AG10803 (cell line): Measurements from ENCODE around the gene SSTR4.
A peak's percentile ranks its signal among the peaks of the same experiment; 100 is the strongest.
"Not testable (repeated sequence)": the region's sequence is repeated elsewhere in the genome, so short reads cannot be mapped to it uniquely, and the experiment has no call there.

Experiments used
- DNase-seq: peaks from one replicate; pipeline ENCODE4 v3.0.0; 2010; ENCODE audit warnings: low read depth
- H3K4me3 ChIP-seq: 2 replicates; pipeline ENCODE4 v1.5.1; 2011; ENCODE audit warnings: mild to moderate bottlenecking, low read length, control low read depth
- TF ChIP-seq, protein P1 (sequence below): conservative IDR thresholded peaks from 2 replicates; pipeline ENCODE4 v1.5.1; 2011; ENCODE audit warnings: mild to moderate bottlenecking, low read length, control low read depth, inconsistent platforms

SSTR4 gene, protein sequence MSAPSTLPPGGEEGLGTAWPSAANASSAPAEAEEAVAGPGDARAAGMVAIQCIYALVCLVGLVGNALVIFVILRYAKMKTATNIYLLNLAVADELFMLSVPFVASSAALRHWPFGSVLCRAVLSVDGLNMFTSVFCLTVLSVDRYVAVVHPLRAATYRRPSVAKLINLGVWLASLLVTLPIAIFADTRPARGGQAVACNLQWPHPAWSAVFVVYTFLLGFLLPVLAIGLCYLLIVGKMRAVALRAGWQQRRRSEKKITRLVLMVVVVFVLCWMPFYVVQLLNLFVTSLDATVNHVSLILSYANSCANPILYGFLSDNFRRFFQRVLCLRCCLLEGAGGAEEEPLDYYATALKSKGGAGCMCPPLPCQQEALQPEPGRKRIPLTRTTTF

DNA sequence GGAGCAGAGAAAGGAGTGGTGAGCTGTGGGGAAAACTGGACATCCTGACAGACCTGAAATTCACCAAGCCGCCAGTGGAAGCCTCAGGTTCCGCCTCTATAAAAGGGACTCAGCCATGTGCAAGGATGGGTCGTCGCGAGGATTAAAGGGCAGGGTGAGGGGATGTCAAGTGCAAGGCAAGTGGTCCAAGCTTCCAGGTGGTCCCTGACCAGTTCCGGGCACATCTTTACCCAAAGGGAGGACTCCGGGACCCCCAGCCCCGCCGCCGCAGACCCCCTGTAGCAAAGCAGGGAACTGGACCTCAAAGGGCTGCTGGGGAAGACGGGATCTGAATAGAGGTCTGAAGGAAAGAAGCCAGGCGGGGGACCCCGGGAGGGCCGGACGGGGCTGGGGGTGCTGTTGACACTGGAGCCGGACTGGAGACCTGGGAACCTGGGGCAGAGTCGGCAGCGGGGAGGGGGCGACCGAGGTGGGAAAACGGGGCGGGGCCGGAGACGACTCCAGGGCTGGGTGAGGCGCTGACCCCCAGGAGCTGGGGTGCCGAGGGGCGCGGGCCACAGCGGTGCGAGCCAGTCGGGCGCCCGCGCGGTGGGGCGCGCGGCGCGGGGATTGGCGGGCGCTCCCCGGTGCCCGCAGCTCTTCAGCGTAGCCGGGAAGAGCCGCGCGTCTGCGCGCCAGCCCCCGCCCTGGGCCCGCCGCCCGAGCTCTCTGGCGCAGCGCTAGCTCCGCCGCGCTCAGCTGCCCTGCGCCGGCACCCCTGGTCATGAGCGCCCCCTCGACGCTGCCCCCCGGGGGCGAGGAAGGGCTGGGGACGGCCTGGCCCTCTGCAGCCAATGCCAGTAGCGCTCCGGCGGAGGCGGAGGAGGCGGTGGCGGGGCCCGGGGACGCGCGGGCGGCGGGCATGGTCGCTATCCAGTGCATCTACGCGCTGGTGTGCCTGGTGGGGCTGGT, at the start of gene SSTR4:
Gene SSTR4, plus strand, starts transcription at position 592 of the 951 bp plus-strand sequence. Its CDS starts 172 bp downstream, at position 764.
- H3K4me3 ChIP-seq = no peak within 1 kb of the TSS
- no peak for DNase-seq
- TF ChIP-seq, protein P1, sequence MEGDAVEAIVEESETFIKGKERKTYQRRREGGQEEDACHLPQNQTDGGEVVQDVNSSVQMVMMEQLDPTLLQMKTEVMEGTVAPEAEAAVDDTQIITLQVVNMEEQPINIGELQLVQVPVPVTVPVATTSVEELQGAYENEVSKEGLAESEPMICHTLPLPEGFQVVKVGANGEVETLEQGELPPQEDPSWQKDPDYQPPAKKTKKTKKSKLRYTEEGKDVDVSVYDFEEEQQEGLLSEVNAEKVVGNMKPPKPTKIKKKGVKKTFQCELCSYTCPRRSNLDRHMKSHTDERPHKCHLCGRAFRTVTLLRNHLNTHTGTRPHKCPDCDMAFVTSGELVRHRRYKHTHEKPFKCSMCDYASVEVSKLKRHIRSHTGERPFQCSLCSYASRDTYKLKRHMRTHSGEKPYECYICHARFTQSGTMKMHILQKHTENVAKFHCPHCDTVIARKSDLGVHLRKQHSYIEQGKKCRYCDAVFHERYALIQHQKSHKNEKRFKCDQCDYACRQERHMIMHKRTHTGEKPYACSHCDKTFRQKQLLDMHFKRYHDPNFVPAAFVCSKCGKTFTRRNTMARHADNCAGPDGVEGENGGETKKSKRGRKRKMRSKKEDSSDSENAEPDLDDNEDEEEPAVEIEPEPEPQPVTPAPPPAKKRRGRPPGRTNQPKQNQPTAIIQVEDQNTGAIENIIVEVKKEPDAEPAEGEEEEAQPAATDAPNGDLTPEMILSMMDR = no peak

DNA sequence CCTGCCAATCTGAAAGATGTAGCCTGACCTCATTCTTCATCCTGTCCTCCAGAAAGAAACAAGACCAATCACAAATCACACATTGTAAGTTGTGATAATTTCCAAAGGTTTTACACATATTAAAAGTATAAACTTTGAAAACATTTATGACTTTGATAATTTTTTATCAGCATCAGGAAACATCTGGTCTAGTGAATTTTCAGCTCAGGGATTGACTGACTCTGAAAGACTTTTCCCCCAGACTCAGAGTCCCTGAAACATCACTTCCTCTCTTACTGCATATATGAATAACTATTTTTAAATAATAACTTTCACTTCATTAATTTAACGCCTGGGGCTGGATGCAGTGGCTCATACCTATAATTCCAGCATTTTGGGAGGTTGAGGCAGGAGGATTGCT, 48.5 kb upstream of the SSTR4 start:
- DNase-seq = no peak
- no peak overlapping the region for H3K4me3 ChIP-seq
- TF ChIP-seq, protein P1 = no peak

DNA sequence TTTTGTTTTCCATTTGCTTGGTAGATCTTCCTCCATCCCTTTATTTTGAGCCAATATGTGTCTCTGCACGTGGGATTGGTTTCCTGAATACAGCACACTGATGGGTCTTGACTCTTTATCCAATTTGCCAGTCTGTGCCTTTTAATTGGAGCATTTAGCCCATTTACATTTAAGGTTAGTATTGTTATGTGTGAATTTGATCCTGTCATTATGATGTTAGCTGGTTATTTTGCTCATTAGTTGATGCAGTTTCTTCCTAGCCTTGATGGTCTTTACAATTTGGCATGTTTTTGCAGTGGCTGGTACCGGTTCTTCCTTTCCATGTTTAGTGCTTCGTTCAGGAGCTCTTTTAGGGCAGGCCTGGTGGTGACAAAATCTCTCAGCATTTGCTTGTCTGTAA, 43.7 kb upstream of the SSTR4 start:
- DNase-seq, H3K4me3 ChIP-seq: not testable (repeated sequence)

DNA sequence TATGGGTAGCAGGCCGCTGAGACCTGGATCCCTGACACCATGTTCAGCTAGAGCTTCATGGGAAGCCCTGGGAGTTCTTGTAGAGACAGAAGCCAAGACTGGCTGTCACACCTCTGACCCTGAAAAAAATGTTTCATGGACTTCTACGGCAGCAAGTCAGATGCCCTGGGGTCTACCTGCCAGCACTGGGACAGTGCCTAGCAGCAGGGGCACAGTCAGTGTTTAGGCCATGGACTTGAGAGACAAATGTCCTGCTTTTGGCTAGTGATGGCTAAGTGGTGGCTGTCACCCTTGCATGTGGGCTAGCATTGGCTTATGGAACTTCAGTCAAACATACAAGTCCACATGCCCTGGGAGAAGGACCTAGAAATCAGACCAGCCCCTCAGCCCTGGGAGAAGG, 41.3 kb upstream of the SSTR4 start:
- TF ChIP-seq, protein P1 = no peak
- no peak for DNase-seq
- H3K4me3 ChIP-seq = no peak overlapping the region

DNA sequence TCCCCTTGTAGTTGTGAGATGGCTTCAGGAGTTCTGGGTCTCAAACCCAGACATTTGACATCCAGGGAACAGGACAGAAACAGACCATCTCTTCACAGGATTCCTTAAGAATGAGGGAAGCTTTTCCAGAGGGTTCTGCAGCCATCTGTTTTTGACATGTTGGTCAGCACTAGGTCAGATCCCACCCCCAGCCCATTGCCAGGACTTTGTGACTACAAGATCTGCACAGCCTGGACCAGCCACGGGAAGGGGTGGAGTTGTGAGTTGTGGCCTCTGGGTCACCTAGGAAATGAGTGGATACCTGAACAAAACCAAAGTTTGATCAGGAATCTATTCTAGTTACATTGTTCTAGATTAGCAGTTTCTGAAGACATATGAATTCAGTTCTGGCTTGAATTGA, 39.2 kb upstream of the SSTR4 start:
- no peak for DNase-seq
- no peak overlapping the region for H3K4me3 ChIP-seq
- TF ChIP-seq, protein P1 = no peak

DNA sequence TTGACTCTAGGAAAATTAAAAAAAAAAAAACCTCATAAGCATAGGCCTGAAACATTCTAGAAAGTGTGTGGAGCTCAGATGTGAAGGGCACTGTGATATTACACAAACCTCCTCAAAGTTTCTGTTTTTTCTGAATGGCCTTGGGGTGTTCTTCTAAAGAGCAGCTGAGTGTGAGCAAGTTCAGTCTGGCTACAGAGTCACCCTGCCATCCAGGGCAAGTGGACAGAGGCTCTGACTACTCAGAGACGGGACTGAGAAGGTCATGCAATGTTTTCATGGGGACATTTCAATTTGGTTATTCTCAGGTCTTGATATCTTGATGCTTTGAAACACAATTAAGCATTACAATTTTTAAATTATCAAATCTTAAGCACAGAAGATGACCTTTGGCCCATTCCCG, 36.6 kb upstream of the SSTR4 start:
- DNase-seq = no peak
- TF ChIP-seq, protein P1 = no peak
- H3K4me3 ChIP-seq = no peak overlapping the region

DNA sequence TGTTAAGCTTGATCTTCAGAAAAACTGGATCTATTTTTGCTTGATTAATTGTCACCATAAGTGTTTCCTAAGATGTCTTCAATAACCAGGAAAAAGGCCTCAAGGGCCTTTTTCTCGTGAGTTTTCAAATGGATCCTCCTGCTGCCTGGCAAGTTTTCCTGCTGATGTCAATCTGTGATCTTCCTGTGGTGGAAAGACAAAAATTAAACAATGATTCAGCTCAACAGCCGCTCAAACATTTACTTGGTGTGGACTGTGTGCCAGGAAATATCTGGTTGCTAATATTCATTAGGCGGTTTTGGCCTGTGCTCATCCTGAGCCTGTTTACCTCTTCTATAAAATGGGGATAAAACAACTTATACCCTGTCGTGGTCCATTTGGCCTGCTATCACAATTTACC, 35.4 kb upstream of the SSTR4 start:
- no peak overlapping the region for H3K4me3 ChIP-seq
- peak; percentile 5 for DNase-seq
- TF ChIP-seq, protein P1 = no peak
